Spleen (tissue), 7 donors: ENCODE measurements around the gene TNFRSF12A.

Experiments
- CTCF ChIP-seq, 11 experiments: fragments of 200-600 bp in 7 of 11; fragments of 450-650 bp in 4 of 11; sonication (generic) in 4 of 11; IDR thresholded peaks in 8 of 11; conservative IDR thresholded peaks in 3 of 11; 1 replicate in 7 of 11; 2 replicates in 4 of 11; pipeline versions ENCODE4 v1.4.0 to v1.8.0; 2016 to 2021; ENCODE audit warnings: antibody characterized with exemption in 11 of 11, inconsistent platforms in 4 of 11, mild to moderate bottlenecking in 1 of 11
- POLR2A ChIP-seq, 3 donors: fragments of 450-650 bp; IDR thresholded peaks; one replicate each; pipeline ENCODE4 v1.5.1; 2017; ENCODE audit warnings: antibody characterized with exemption in 3 of 3, mild to moderate bottlenecking in 1 of 3
- POLR2AphosphoS5 ChIP-seq, 3 donors: sonication (generic); formaldehyde crosslinking; IDR thresholded peaks; one replicate each; pipeline ENCODE4 v1.5.1; 2017; ENCODE audit warnings: antibody characterized with exemption in 3 of 3
- donor health status: DM: no; HTN: no; CAD: no; lungs with moderate emphysema.
- donor health status: DM: no; HTN: no; CAD: no.
- donor health status: DM: no; HTN: no; CAD: no.

- TF ChIP-seq CTCF (IDR thresholded peaks at IDR 0.05 in 8 of 11, conservative IDR thresholded peaks at IDR 0.05 in 3 of 11): no peak
- TF ChIP-seq POLR2AphosphoS5 (IDR thresholded peaks at IDR 0.05): no peak
- TF ChIP-seq POLR2A (IDR thresholded peaks at IDR 0.05): no peak
Measured at GRCh38 chr16:3046641-3047386, 26.6 kb downstream of the TNFRSF12A start.
